OCI-LY1 (cell line): Measurements from ENCODE around the gene PID1.

Experiments
- H2AFZ ChIP-seq: fragments of 200-600 bp; sonication (generic), shearing (Covaris generic); 2 replicates; pipeline ENCODE4 v1.6.0; 2014; ENCODE audit warnings: antibody characterized with exemption, mild to moderate bottlenecking, low read length
- H3F3A ChIP-seq: fragments of 200-600 bp; sonication (generic), shearing (Covaris generic); 2 replicates; pipeline ENCODE4 v1.6.0; 2014; ENCODE audit warnings: mild to moderate bottlenecking, antibody characterized with exemption, low read length, moderate library complexity; ENCODE audit not compliant: insufficient read depth
- H3K27ac ChIP-seq: fragments of 200-600 bp; sonication (generic); 2 replicates; pipeline ENCODE4 v1.5.1; 2014; ENCODE audit warnings: low read length, mixed run types, mild to moderate bottlenecking, low read depth; ENCODE audit not compliant: poor library complexity, severe bottlenecking
- H3K27me3 ChIP-seq: fragments of 200-600 bp; sonication (generic); 2 replicates; pipeline ENCODE4 v1.6.0; 2014; ENCODE audit warnings: antibody characterized with exemption, mild to moderate bottlenecking, low read length, moderate library complexity; ENCODE audit not compliant: insufficient read depth
- H3K36me3 ChIP-seq: fragments of 200-600 bp; sonication (generic); 2 replicates; pipeline ENCODE4 v1.6.1; 2014; ENCODE audit warnings: mild to moderate bottlenecking, antibody characterized with exemption, low read length, moderate library complexity, mixed read lengths; ENCODE audit not compliant: insufficient read depth
- H3K4me1 ChIP-seq: fragments of 200-600 bp; sonication (generic); 2 replicates; pipeline ENCODE4 v1.5.1; 2014; ENCODE audit warnings: mild to moderate bottlenecking, low read length, moderate library complexity; ENCODE audit not compliant: insufficient read depth, severe bottlenecking
- H3K4me2 ChIP-seq: fragments of 200-600 bp; sonication (generic), shearing (Covaris generic); 2 replicates; pipeline ENCODE4 v1.6.1; 2014; ENCODE audit warnings: low read length
- H3K4me3 ChIP-seq: fragments of 200-600 bp; sonication (generic); 2 replicates; pipeline ENCODE4 v1.5.1; 2014; ENCODE audit warnings: low read length, low read depth, mild to moderate bottlenecking, mixed read lengths; ENCODE audit not compliant: poor library complexity, severe bottlenecking
- H3K79me2 ChIP-seq: fragments of 200-600 bp; shearing (Covaris generic); 2 replicates; pipeline ENCODE4 v1.6.1; 2016; ENCODE audit warnings: mixed run types, low read length, mixed read lengths; ENCODE audit not compliant: insufficient read depth
- H3K9ac ChIP-seq: fragments of 200-600 bp; sonication (generic), shearing (Covaris generic); 2 replicates; pipeline ENCODE4 v1.6.1; 2014; ENCODE audit warnings: mild to moderate bottlenecking, low read length, mixed read lengths
- H3K9me2 ChIP-seq: fragments of 200-600 bp; sonication (generic), shearing (Covaris generic); 2 replicates; pipeline ENCODE4 v1.6.1; 2014; ENCODE audit warnings: low read depth, mild to moderate bottlenecking, low read length, mixed read lengths
- H3K9me3 ChIP-seq: fragments of 200-600 bp; shearing (Covaris generic); 2 replicates; pipeline ENCODE4 v1.6.1; 2014; ENCODE audit warnings: low read length, mixed read lengths
- H4K20me1 ChIP-seq: fragments of 200-600 bp; sonication (generic), shearing (Covaris generic); 2 replicates; pipeline ENCODE4 v1.6.0; 2016; ENCODE audit warnings: mild to moderate bottlenecking, low read length; ENCODE audit not compliant: insufficient read depth
- CTCF ChIP-seq: fragments of 200-600 bp; sonication (generic), shearing (Covaris generic); IDR thresholded peaks from 2 replicates; pipeline ENCODE4 v1.5.1; 2017; ENCODE audit warnings: mild to moderate bottlenecking, antibody characterized with exemption, low read length, moderate library complexity, mixed read lengths
- EZH2 ChIP-seq: fragments of 200-600 bp; sonication (generic), shearing (Covaris generic); IDR thresholded peaks from 2 replicates; pipeline ENCODE4 v1.8.0; 2017; ENCODE audit warnings: borderline replicate concordance, mixed run types, mild to moderate bottlenecking, antibody characterized with exemption, low read length, moderate library complexity, mixed read lengths

PID1 gene

GRCh38 chr2:229124136-229124535, 147.0 kb downstream of the PID1 start:
- H3K27me3 ChIP-seq: no peaks in the 10 kb centered on the region
- H3K4me3 ChIP-seq: no peak overlapping the region
- TF ChIP-seq EZH2 (no peak), CTCF (no peak)
- H3K9me3 ChIP-seq: no peaks in the 10 kb centered on the region
- H2AFZ ChIP-seq: no peak overlapping the region
- no peaks in the 10 kb centered on the region for H4K20me1 ChIP-seq
- no peaks in the 10 kb centered on the region for H3F3A ChIP-seq
- H3K9ac ChIP-seq: no peak overlapping the region
- no peak overlapping the region for H3K4me2 ChIP-seq
- no peaks in the 10 kb centered on the region for H3K36me3 ChIP-seq
- H3K9me2 ChIP-seq: no peaks in the 10 kb centered on the region
- H3K27ac ChIP-seq: no peak overlapping the region
- H3K4me1 ChIP-seq: no peaks in the 10 kb centered on the region
- no peaks in the 10 kb centered on the region for H3K79me2 ChIP-seq

- H3K4me3 ChIP-seq: no peak overlapping the region
- no peak overlapping the region for H2AFZ ChIP-seq
- no peaks in the 10 kb centered on the region for H3K36me3 ChIP-seq
- H3K4me2 ChIP-seq: no peak overlapping the region
- no peaks in the 10 kb centered on the region for H3K79me2 ChIP-seq
- no peaks in the 10 kb centered on the region for H3F3A ChIP-seq
- no peak for TF ChIP-seq CTCF
- TF ChIP-seq EZH2: no peak
- H3K9ac ChIP-seq: no peak overlapping the region
- H3K27ac ChIP-seq: no peak overlapping the region
- no peaks in the 10 kb centered on the region for H3K9me3 ChIP-seq
- no peaks in the 10 kb centered on the region for H3K4me1 ChIP-seq
- H3K9me2 ChIP-seq: no peaks in the 10 kb centered on the region
- no peaks in the 10 kb centered on the region for H4K20me1 ChIP-seq
- no peaks in the 10 kb centered on the region for H3K27me3 ChIP-seq
Observed at GRCh38 chr2:229118927-229119326, 152.2 kb downstream of the PID1 start.

- no peaks in the 10 kb centered on the region for H3K79me2 ChIP-seq
- no peaks in the 10 kb centered on the region for H4K20me1 ChIP-seq
- no peak overlapping the region for H3K4me2 ChIP-seq
- no peak overlapping the region for H3K4me3 ChIP-seq
- H3F3A ChIP-seq: no peaks in the 10 kb centered on the region
- TF ChIP-seq CTCF (no peak), EZH2 (no peak)
- H3K27me3 ChIP-seq: no peaks in the 10 kb centered on the region
- H3K36me3 ChIP-seq: no peaks in the 10 kb centered on the region
- no peak overlapping the region for H2AFZ ChIP-seq
- H3K9me2 ChIP-seq: no peaks in the 10 kb centered on the region
- no peak overlapping the region for H3K9ac ChIP-seq
- H3K9me3 ChIP-seq: no peaks in the 10 kb centered on the region
- H3K4me1 ChIP-seq: no peaks in the 10 kb centered on the region
- no peak overlapping the region for H3K27ac ChIP-seq
Observed at GRCh38 chr2:229118336-229118735, 152.8 kb downstream of the PID1 start.
